ENCODE data around the gene AK8. TPM values are rescaled to one million over a fixed set of nuclear protein-coding genes. Genes with fewer than 3 reads are reported as not detected.

Gene AK8
- total and polyA plus RNA-seq, 4 donors, result 0.07 to 0.26 (median 0.11) TPM

DNA sequence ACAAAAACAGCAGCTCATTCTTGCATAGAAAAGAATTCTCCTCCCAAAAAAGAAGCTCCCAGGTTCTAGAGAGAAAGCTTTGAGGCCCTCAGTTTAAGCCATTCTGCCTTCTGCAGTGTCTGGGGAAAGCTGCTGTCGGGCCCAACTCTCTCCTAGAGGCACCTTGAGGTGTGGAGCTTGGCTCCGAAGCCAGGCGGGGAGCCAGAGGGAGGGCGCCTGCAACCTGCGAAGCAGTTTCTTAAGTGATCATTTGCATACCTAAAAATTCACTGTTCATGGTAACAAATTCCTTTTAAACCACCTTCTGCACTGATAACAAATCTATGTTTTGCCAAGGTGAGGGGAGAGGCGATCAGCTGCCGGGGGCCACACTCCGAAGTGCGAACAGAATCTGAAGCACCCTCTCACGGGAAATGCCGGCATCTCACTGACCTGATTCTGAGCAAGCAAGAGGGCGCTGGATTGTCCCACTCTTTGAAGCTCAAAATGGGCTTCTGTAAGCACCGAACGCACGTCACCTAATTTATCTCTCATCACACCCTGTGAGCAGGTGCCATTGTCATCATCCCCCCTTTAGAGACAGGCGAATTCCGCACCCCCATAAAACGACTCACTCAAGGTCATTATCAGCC, 121.8 kb downstream of the AK8 start:
- H3K9me3 ChIP-seq (ENCODE audit: control insufficient read depth in 4 of 4, low read length in 3 of 4), result no peaks in the 10 kb centered on the region
- no peak overlapping the region for H3K9ac ChIP-seq (ENCODE audit: low read depth in 1 of 2, low read length in 2 of 2)
- H3K4me1 ChIP-seq (ENCODE audit: control insufficient read depth in 4 of 4, insufficient read depth in 4 of 4, low read length in 3 of 4), result no peaks in the 10 kb centered on the region
- no peak overlapping the region for H3K27ac ChIP-seq (ENCODE audit: low read depth in 1 of 2, low read length in 2 of 2)
- WGBS, result 70% methylated on average over 18 of the region's 18 CpGs
- no peak for DNase-seq (ENCODE audit: low spot score)
- no peaks in the 10 kb centered on the region for H3K27me3 ChIP-seq (ENCODE audit: control insufficient read depth in 4 of 4, insufficient read depth in 4 of 4, low read length in 3 of 4)
- H3K4me3 ChIP-seq (ENCODE audit: low read depth in 1 of 3, low read length in 3 of 3), result no peak overlapping the region
- no peaks in the 10 kb centered on the region for H3K36me3 ChIP-seq (ENCODE audit: control insufficient read depth in 4 of 4, insufficient read depth in 3 of 4, low read depth in 1 of 4, low read length in 3 of 4)
- TF ChIP-seq FOXA1 (IDR thresholded peaks at IDR 0.05) (no peak), SP1 (IDR thresholded peaks at IDR 0.05) (no peak), RAD21 (IDR thresholded peaks at IDR 0.05) (no peak), YY1 (IDR thresholded peaks at IDR 0.05) (no peak), RXRA (IDR thresholded peaks at IDR 0.05) (no peak), TAF1 (conservative IDR thresholded peaks at IDR 0.05) (no peak), FOXA2 (IDR thresholded peaks at IDR 0.05) (no peak)
- TF ChIP-seq, protein P1, sequence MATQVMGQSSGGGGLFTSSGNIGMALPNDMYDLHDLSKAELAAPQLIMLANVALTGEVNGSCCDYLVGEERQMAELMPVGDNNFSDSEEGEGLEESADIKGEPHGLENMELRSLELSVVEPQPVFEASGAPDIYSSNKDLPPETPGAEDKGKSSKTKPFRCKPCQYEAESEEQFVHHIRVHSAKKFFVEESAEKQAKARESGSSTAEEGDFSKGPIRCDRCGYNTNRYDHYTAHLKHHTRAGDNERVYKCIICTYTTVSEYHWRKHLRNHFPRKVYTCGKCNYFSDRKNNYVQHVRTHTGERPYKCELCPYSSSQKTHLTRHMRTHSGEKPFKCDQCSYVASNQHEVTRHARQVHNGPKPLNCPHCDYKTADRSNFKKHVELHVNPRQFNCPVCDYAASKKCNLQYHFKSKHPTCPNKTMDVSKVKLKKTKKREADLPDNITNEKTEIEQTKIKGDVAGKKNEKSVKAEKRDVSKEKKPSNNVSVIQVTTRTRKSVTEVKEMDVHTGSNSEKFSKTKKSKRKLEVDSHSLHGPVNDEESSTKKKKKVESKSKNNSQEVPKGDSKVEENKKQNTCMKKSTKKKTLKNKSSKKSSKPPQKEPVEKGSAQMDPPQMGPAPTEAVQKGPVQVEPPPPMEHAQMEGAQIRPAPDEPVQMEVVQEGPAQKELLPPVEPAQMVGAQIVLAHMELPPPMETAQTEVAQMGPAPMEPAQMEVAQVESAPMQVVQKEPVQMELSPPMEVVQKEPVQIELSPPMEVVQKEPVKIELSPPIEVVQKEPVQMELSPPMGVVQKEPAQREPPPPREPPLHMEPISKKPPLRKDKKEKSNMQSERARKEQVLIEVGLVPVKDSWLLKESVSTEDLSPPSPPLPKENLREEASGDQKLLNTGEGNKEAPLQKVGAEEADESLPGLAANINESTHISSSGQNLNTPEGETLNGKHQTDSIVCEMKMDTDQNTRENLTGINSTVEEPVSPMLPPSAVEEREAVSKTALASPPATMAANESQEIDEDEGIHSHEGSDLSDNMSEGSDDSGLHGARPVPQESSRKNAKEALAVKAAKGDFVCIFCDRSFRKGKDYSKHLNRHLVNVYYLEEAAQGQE (IDR thresholded peaks at IDR 0.05), result no peak
- TF ChIP-seq, protein P2, sequence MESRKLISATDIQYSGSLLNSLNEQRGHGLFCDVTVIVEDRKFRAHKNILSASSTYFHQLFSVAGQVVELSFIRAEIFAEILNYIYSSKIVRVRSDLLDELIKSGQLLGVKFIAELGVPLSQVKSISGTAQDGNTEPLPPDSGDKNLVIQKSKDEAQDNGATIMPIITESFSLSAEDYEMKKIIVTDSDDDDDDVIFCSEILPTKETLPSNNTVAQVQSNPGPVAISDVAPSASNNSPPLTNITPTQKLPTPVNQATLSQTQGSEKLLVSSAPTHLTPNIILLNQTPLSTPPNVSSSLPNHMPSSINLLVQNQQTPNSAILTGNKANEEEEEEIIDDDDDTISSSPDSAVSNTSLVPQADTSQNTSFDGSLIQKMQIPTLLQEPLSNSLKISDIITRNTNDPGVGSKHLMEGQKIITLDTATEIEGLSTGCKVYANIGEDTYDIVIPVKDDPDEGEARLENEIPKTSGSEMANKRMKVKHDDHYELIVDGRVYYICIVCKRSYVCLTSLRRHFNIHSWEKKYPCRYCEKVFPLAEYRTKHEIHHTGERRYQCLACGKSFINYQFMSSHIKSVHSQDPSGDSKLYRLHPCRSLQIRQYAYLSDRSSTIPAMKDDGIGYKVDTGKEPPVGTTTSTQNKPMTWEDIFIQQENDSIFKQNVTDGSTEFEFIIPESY (IDR thresholded peaks at IDR 0.05), result no peak
- TF ChIP-seq, protein P3, sequence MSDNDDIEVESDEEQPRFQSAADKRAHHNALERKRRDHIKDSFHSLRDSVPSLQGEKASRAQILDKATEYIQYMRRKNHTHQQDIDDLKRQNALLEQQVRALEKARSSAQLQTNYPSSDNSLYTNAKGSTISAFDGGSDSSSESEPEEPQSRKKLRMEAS (IDR thresholded peaks at IDR 0.05), result no peak
- TF ChIP-seq, protein P4, sequence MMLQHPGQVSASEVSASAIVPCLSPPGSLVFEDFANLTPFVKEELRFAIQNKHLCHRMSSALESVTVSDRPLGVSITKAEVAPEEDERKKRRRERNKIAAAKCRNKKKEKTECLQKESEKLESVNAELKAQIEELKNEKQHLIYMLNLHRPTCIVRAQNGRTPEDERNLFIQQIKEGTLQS (IDR thresholded peaks at IDR 0.05), result no peak

DNA sequence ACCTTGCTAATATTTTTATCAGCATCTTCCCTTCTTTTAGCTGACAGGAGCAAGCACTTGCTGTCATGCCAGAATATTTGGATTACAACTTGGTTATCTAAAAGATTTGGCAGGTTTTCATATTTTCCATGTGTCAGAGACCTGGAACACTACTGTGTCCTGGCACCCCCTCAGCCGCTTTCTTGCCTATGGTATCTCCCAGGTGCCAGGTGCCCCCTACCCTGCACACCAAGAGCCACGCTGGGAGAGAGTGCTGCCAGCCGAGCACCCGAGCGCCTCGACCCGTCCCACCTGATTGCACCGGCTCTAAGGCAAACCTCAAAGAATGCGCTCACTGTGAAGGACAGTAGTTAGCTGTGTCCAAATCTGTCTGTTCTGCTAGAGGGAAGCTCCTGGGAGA, 123.0 kb downstream of the AK8 start:
- Histone ChIP-seq H3K9ac (ENCODE audit: low read depth in 1 of 2, low read length in 2 of 2) (no peak overlapping the region), H3K9me3 (ENCODE audit: control insufficient read depth in 4 of 4, low read length in 3 of 4) (no peaks in the 10 kb centered on the region), H3K36me3 (ENCODE audit: control insufficient read depth in 4 of 4, insufficient read depth in 3 of 4, low read depth in 1 of 4, low read length in 3 of 4) (no peaks in the 10 kb centered on the region), H3K27me3 (ENCODE audit: control insufficient read depth in 4 of 4, insufficient read depth in 4 of 4, low read length in 3 of 4) (no peaks in the 10 kb centered on the region), H3K27ac (ENCODE audit: low read depth in 1 of 2, low read length in 2 of 2) (no peak overlapping the region), H3K4me3 (ENCODE audit: low read depth in 1 of 3, low read length in 3 of 3) (no peak overlapping the region), H3K4me1 (ENCODE audit: control insufficient read depth in 4 of 4, insufficient read depth in 4 of 4, low read length in 3 of 4) (no peaks in the 10 kb centered on the region)
- 92% methylated on average over 9 of the region's 9 CpGs for WGBS
- no peak for DNase-seq (ENCODE audit: low spot score)
- no peak for TF ChIP-seq SP1 (IDR thresholded peaks at IDR 0.05)
- no peak for TF ChIP-seq FOXA2 (IDR thresholded peaks at IDR 0.05)
- TF ChIP-seq RAD21 (IDR thresholded peaks at IDR 0.05), result no peak
- TF ChIP-seq JUND (IDR thresholded peaks at IDR 0.05), result no peak
- TF ChIP-seq FOXA1 (IDR thresholded peaks at IDR 0.05), result no peak
- TF ChIP-seq HNF4G (IDR thresholded peaks at IDR 0.05), result no peak
- TF ChIP-seq TAF1 (conservative IDR thresholded peaks at IDR 0.05), result no peak
- TF ChIP-seq, protein P2 (IDR thresholded peaks at IDR 0.05), result no peak
- no peak for TF ChIP-seq NR2F2 (IDR thresholded peaks at IDR 0.05)
- TF ChIP-seq RXRA (IDR thresholded peaks at IDR 0.05), result no peak
- TF ChIP-seq HNF4A (conservative IDR thresholded peaks at IDR 0.05), result no peak
- no peak for TF ChIP-seq EGR1 (IDR thresholded peaks at IDR 0.05; ENCODE audit: low read depth in 2 of 2)
- TF ChIP-seq, protein P3 (IDR thresholded peaks at IDR 0.05), result no peak
- TF ChIP-seq, protein P5, sequence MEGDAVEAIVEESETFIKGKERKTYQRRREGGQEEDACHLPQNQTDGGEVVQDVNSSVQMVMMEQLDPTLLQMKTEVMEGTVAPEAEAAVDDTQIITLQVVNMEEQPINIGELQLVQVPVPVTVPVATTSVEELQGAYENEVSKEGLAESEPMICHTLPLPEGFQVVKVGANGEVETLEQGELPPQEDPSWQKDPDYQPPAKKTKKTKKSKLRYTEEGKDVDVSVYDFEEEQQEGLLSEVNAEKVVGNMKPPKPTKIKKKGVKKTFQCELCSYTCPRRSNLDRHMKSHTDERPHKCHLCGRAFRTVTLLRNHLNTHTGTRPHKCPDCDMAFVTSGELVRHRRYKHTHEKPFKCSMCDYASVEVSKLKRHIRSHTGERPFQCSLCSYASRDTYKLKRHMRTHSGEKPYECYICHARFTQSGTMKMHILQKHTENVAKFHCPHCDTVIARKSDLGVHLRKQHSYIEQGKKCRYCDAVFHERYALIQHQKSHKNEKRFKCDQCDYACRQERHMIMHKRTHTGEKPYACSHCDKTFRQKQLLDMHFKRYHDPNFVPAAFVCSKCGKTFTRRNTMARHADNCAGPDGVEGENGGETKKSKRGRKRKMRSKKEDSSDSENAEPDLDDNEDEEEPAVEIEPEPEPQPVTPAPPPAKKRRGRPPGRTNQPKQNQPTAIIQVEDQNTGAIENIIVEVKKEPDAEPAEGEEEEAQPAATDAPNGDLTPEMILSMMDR (IDR thresholded peaks at IDR 0.05; ENCODE audit: low read depth, low read length, missing input control), result no peak
- no peak for TF ChIP-seq YY1 (IDR thresholded peaks at IDR 0.05)
- TF ChIP-seq, protein P4 (IDR thresholded peaks at IDR 0.05), result no peak
